Endothelial cell (in vitro differentiated cells): ENCODE data around the gene CA11. TPM values are rescaled to one million over a fixed set of nuclear protein-coding genes. Genes with fewer than 3 reads are reported as not detected.
"Not testable (repeated sequence)": the region's sequence is repeated elsewhere in the genome, so short reads cannot be mapped to it uniquely, and the experiment has no call there.

ENCODE experiments used
- DNase-seq: peaks from one replicate; pipeline ENCODE4 v3.0.0; 2021; ENCODE audit warnings: low spot score
- H3K27ac Mint-ChIP-seq: one replicate; pipeline ENCODE4 v1.8.0; 2021; ENCODE audit warnings: mixed read lengths, inconsistent platforms; ENCODE audit not compliant: unreplicated experiment
- H3K27me3 Mint-ChIP-seq: one replicate; pipeline ENCODE4 v1.8.0; 2021; ENCODE audit warnings: mild to moderate bottlenecking, moderate library complexity, mixed read lengths, inconsistent platforms; ENCODE audit not compliant: unreplicated experiment
- H3K36me3 Mint-ChIP-seq: one replicate; pipeline ENCODE4 v1.8.0; 2021; ENCODE audit warnings: mild to moderate bottlenecking, low read depth, mixed read lengths, inconsistent platforms; ENCODE audit not compliant: unreplicated experiment
- H3K4me1 Mint-ChIP-seq: one replicate; pipeline ENCODE4 v1.8.0; 2021; ENCODE audit warnings: mild to moderate bottlenecking, mixed read lengths, inconsistent platforms; ENCODE audit not compliant: unreplicated experiment
- H3K4me3 Mint-ChIP-seq: one replicate; pipeline ENCODE4 v1.8.0; 2021; ENCODE audit warnings: mild to moderate bottlenecking, mixed read lengths, inconsistent platforms; ENCODE audit not compliant: unreplicated experiment
- H3K9me3 Mint-ChIP-seq: one replicate; pipeline ENCODE4 v1.8.0; 2021; ENCODE audit warnings: mixed read lengths, inconsistent platforms; ENCODE audit not compliant: unreplicated experiment
- CTCF ChIP-seq: fragments of 200-600 bp; sonication (generic); IDR thresholded peaks from one replicate; pipeline ENCODE4 v1.5.0; 2021; ENCODE audit warnings: antibody characterized with exemption; ENCODE audit not compliant: unreplicated experiment
- total RNA-seq: library from RNA; stranded (reverse); fragmentation: NEBNext Ultra II Directional; extraction: Animal tissue kit (Norgen Biotek cat#: 25700); gene quantifications from one replicate; pipeline ENCODE4 v1.2.1, GENCODE V29; 2021; ENCODE audit not compliant: unreplicated experiment

Gene CA11
- total RNA-seq, 1 donor from 2014 or later, result 11.9 TPM

GRCh38 chr19:48685583-48685982 is 39.6 kb upstream of the CA11 start:
- Mint-ChIP-seq H3K36me3 (no peaks in the 10 kb centered on the region), H3K4me3 (no peak overlapping the region), H3K9me3 (no peaks in the 10 kb centered on the region), H3K27ac (no peak overlapping the region), H3K27me3 (no peaks in the 10 kb centered on the region), H3K4me1 (no peaks in the 10 kb centered on the region)
- TF ChIP-seq CTCF, result no peak
- DNase-seq, result no peak

- Mint-ChIP-seq H3K4me1 (no peaks in the 10 kb centered on the region), H3K36me3 (no peaks in the 10 kb centered on the region)
Measured at GRCh38 chr19:48683349-48683748, 37.4 kb upstream of the CA11 start.

GRCh38 chr19:48681127-48681470 is 35.1 kb upstream of the CA11 start:
- Mint-ChIP-seq H3K27me3 (no peaks in the 10 kb centered on the region), H3K4me3 (no peak overlapping the region), H3K4me1 (no peaks in the 10 kb centered on the region), H3K27ac (no peak overlapping the region), H3K9me3 (no peaks in the 10 kb centered on the region), H3K36me3 (no peaks in the 10 kb centered on the region)
- no peak for TF ChIP-seq CTCF
- DNase-seq, result no peak

More at GRCh38 chr19:48683349-48683748, 37.4 kb upstream of the CA11 start:
- Mint-ChIP-seq H3K27ac (no peak overlapping the region), H3K9me3 (no peaks in the 10 kb centered on the region), H3K27me3 (no peaks in the 10 kb centered on the region), H3K4me3 (no peak overlapping the region)
- no peak for DNase-seq
- no peak for TF ChIP-seq CTCF

GRCh38 chr19:48680436-48681126 is 34.6 kb upstream of the CA11 start:
- H3K9me3 Mint-ChIP-seq, result no peaks in the 10 kb centered on the region
- H3K4me3 Mint-ChIP-seq, result no peak overlapping the region
- no peaks in the 10 kb centered on the region for H3K27me3 Mint-ChIP-seq
- no peaks in the 10 kb centered on the region for H3K4me1 Mint-ChIP-seq
- no peak for DNase-seq
- no peak overlapping the region for H3K27ac Mint-ChIP-seq
- no peak for TF ChIP-seq CTCF
- H3K36me3 Mint-ChIP-seq, result no peaks in the 10 kb centered on the region

- H3K27ac Mint-ChIP-seq, H3K4me1 Mint-ChIP-seq, H3K27me3 Mint-ChIP-seq, H3K4me3 Mint-ChIP-seq, H3K9me3 Mint-ChIP-seq, H3K36me3 Mint-ChIP-seq, DNase-seq: not testable (repeated sequence)
Measured at GRCh38 chr19:48680006-48680405, 34.0 kb upstream of the CA11 start.
